GM21737 (cell line): Measurements from ENCODE around the gene RSPH4A.
"Not testable (repeated sequence)": the region's sequence is repeated elsewhere in the genome, so short reads cannot be mapped to it uniquely, and the experiment has no call there.

Experiments used
- ATAC-seq: cut with Tn5 transposase; IDR thresholded peaks from one replicate; pipeline ENCODE4 v1.9.1; 2021; ENCODE audit warnings: mild to moderate bottlenecking, moderate library complexity; ENCODE audit not compliant: unreplicated experiment

RSPH4A gene

GRCh38 chr6:116625872-116626271 is 9.6 kb downstream of the RSPH4A start:
- no peak for ATAC-seq

- ATAC-seq: no peak
These were observed 13.3 kb downstream of the RSPH4A start for GRCh38 chr6:116629563-116629981.

- ATAC-seq: peak; percentile 91
These were observed 15.2 kb downstream of the RSPH4A start for GRCh38 chr6:116631379-116631990.

GRCh38 chr6:116633685-116634084 is 17.4 kb downstream of the RSPH4A start:
- no peak for ATAC-seq

- ATAC-seq: no peak
These were observed 31.9 kb downstream of the RSPH4A start for GRCh38 chr6:116648156-116648555.

GRCh38 chr6:116649129-116649528 is 32.9 kb downstream of the RSPH4A start:
- ATAC-seq: no peak

GRCh38 chr6:116651916-116652315 is 35.6 kb downstream of the RSPH4A start:
- ATAC-seq: no peak

- no peak for ATAC-seq
These were observed 45.3 kb downstream of the RSPH4A start for GRCh38 chr6:116661594-116661993.

- ATAC-seq: no peak
These were observed 45.9 kb downstream of the RSPH4A start for GRCh38 chr6:116662202-116662601.

GRCh38 chr6:116663308-116663707 is 47.0 kb downstream of the RSPH4A start:
- no peak for ATAC-seq

GRCh38 chr6:116664169-116664568 is 47.9 kb downstream of the RSPH4A start:
- not testable (repeated sequence) for ATAC-seq

GRCh38 chr6:116665464-116665863 is 49.2 kb downstream of the RSPH4A start:
- no peak for ATAC-seq

GRCh38 chr6:116666869-116667268 is 50.6 kb downstream of the RSPH4A start:
- ATAC-seq: peak; percentile 36

GRCh38 chr6:116667623-116668022 is 51.3 kb downstream of the RSPH4A start:
- peak; percentile 38 for ATAC-seq

GRCh38 chr6:116672306-116672705 is 56.0 kb downstream of the RSPH4A start:
- no peak for ATAC-seq

- no peak for ATAC-seq
These were observed 59.7 kb downstream of the RSPH4A start for GRCh38 chr6:116676021-116676420.

- ATAC-seq: peak; percentile 94
These were observed 64.8 kb downstream of the RSPH4A start, which contains the start of gene KPNA5 for GRCh38 chr6:116680880-116681672. Gene KPNA5 (plus strand): TSS chr6:116681211. CDS start chr6:116681335, 124 bp downstream.

GRCh38 chr6:116682334-116682712 is 66.0 kb downstream of the RSPH4A start:
- ATAC-seq: peak; percentile 31
